Right lobe of liver (tissue), 6 donors: ENCODE data around the gene SEMA4A. TPM values are rescaled to one million over a fixed set of nuclear protein-coding genes. Genes with fewer than 3 reads are reported as not detected.

ENCODE experiments used
- ATAC-seq, 4 donors: fragments of 200-7000 bp; cut with Tn5 transposase; one replicate each; pipeline ENCODE4 v1.9.1; 2020; ENCODE audit warnings: mild to moderate bottlenecking in 4 of 4, moderate library complexity in 4 of 4
- DNase-seq, 3 donors: peaks; one replicate each; pipeline ENCODE4 v3.0.0-alpha.2; 2020
- H3K27ac ChIP-seq, 3 donors: fragments of 200-600 bp; one replicate each; pipeline ENCODE4 v1.8.0; 2022
- H3K27me3 ChIP-seq, 2 donors: fragments of 200-600 bp; one replicate each; pipeline ENCODE4 v1.8.0; 2022
- H3K36me3 ChIP-seq, 4 donors: fragments of 200-600 bp; sonication (generic) in 1 of 4; one replicate each; pipeline versions ENCODE4 v1.5.1 to v1.8.0; 2017 to 2022; ENCODE audit warnings: control low read depth in 1 of 4
- H3K4me1 ChIP-seq, 4 donors: fragments of 200-600 bp; sonication (generic) in 1 of 4; one replicate each; pipeline versions ENCODE4 v1.5.1 to v1.8.0; 2017 to 2022; ENCODE audit warnings: control low read depth in 1 of 4
- H3K4me3 ChIP-seq, 3 donors: fragments of 200-600 bp; one replicate each; pipeline ENCODE4 v1.8.0; 2022
- H3K9me3 ChIP-seq, 4 donors: fragments of 200-600 bp; sonication (generic) in 1 of 4; one replicate each; pipeline versions ENCODE4 v1.5.1 to v1.8.0; 2017 to 2022; ENCODE audit warnings: control low read depth in 1 of 4
- POLR2A ChIP-seq: fragments of 450-650 bp; IDR thresholded peaks from one replicate; pipeline ENCODE4 v1.6.1; 2017; ENCODE audit warnings: antibody characterized with exemption, mild to moderate bottlenecking
- WGBS: methylation state at CpG from one replicate; pipeline ENCODE4 v1.1.6; 2018; ENCODE audit warnings: low coverage, low lambda C conversion rate; ENCODE audit not compliant: insufficient coverage; ENCODE audit errors: missing lambda C conversion rate; 5-methylcytosine and 5-hydroxymethylcytosine counted together
- intact Hi-C, 2 donors: fragments of 100-400 bp; cut with DNase I; formaldehyde crosslinking; loops; one replicate each; pipeline versions ENCODE4 v1.11.2 to v1.14.1; 2022
- small RNA-seq, 2 experiments: library from RNA; depleted of rRNA; stranded (forward); fragments of <200 nt; gene quantifications; one replicate each; pipeline ENCODE3, GENCODE V24; 2016
- total RNA-seq, 6 experiments: library from RNA; depleted of rRNA in 2 of 6; stranded (reverse); fragments of >200 nt in 2 of 6; fragmentation: NEBNext Ultra II Directional in 3 of 6; extraction: Animal tissue kit (Norgen Biotek cat#: 25700) in 3 of 6; gene quantifications; one replicate each; pipeline versions ENCODE4 v1.1.0 to v1.2.4, GENCODE V29; 2016 to 2023
- TF ChIP-seq, protein P1 (sequence below), 4 donors: fragments of 200-600 bp in 3 of 4; fragments of 450-650 bp in 1 of 4; IDR thresholded peaks; one replicate each; pipeline versions ENCODE4 v1.5.1 to v1.8.0; 2016 to 2022; ENCODE audit warnings: antibody characterized with exemption in 4 of 4, mild to moderate bottlenecking in 2 of 4
- donor health status: DM: no; HTN: yes; CAD: no.
- donor health status: DM: no; HTN: no; CAD: no.
- donor health status: DM: no; HTN: no; CAD: no.
- donor health status: DM: no; HTN: yes; CAD: no.
- donor health status: DM: no; HTN: yes; CAD: no.

The SEMA4A gene
- total RNA-seq, 6 experiments from 2014 or later: 0.62 to 2.6 (median 1.3) TPM

- Histone ChIP-seq H3K36me3 (peaks cover 0 to 22% (median 6%) of the 10 kb centered on the region in 4 donors), H3K27ac (no peak overlapping the region), H3K4me3 (no peak overlapping the region), H3K4me1 (peaks cover 0 to 22% (median 12%) of the 10 kb centered on the region in 4 donors), H3K9me3 (no peaks in the 10 kb centered on the region), H3K27me3 (no peaks in the 10 kb centered on the region)
- WGBS: 100% methylated on average over 3 of the region's 13 CpGs
- TF ChIP-seq, protein P1, sequence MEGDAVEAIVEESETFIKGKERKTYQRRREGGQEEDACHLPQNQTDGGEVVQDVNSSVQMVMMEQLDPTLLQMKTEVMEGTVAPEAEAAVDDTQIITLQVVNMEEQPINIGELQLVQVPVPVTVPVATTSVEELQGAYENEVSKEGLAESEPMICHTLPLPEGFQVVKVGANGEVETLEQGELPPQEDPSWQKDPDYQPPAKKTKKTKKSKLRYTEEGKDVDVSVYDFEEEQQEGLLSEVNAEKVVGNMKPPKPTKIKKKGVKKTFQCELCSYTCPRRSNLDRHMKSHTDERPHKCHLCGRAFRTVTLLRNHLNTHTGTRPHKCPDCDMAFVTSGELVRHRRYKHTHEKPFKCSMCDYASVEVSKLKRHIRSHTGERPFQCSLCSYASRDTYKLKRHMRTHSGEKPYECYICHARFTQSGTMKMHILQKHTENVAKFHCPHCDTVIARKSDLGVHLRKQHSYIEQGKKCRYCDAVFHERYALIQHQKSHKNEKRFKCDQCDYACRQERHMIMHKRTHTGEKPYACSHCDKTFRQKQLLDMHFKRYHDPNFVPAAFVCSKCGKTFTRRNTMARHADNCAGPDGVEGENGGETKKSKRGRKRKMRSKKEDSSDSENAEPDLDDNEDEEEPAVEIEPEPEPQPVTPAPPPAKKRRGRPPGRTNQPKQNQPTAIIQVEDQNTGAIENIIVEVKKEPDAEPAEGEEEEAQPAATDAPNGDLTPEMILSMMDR (IDR thresholded peaks at IDR 0.05): no peak
- ATAC-seq (no peak), DNase-seq (no peak)
- intact Hi-C loops: no loop called here
Measured at GRCh38 chr1:156221986-156222692, 68.8 kb downstream of the SEMA4A start.

DNA sequence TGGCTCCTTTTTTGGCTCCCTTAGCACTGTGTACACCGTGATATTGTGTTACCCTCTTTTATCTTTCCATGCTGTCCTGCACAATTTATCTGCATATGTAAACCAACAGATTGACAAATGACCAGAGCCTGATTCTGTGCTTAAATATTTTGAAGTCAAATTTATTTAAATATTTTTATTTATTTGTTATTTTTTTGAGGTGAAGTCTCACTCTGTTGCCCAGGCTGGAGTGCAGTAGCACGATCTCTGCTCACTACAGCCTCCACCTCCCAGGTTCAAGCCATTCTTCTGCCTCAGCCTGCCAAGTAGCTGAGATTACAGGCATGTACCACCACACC lies 72.3 kb downstream of the SEMA4A start:
- H3K36me3 ChIP-seq: peaks cover 0 to 26% (median 6%) of the 10 kb centered on the region in 4 donors
- no peak for DNase-seq
- ATAC-seq: no peak
- peaks cover 0 to 7% (median 3%) of the 10 kb centered on the region in 4 donors for H3K4me1 ChIP-seq
- H3K9me3 ChIP-seq: no peaks in the 10 kb centered on the region
- H3K4me3 ChIP-seq: no peak overlapping the region
- 6% methylated on average over 2 of the region's 2 CpGs for WGBS
- H3K27ac ChIP-seq: peak overlapping the region in 1 of 3 donors; percentile 28
- intact Hi-C loops: loop anchor here (5.0 kb wide), 1 partner anchor 78 kb away; no protein-coding TSS in a partner anchor
- TF ChIP-seq POLR2A: no peak
- TF ChIP-seq, protein P1 (IDR thresholded peaks at IDR 0.05): no peak
- no peaks in the 10 kb centered on the region for H3K27me3 ChIP-seq

- intact Hi-C loops: loop anchor here (5.0 kb wide), 1 partner anchor 79 kb away; no protein-coding TSS in a partner anchor
- H3K27me3 ChIP-seq: no peaks in the 10 kb centered on the region
- H3K27ac ChIP-seq: peak overlapping the region in 1 of 3 donors; percentile 28
Measured at GRCh38 chr1:156226116-156226538, 72.7 kb downstream of the SEMA4A start.

GRCh38 chr1:156226782-156227181 lies 73.4 kb downstream of the SEMA4A start:
- no peaks in the 10 kb centered on the region for H3K27me3 ChIP-seq
- no peak overlapping the region for H3K4me3 ChIP-seq
- ATAC-seq: no peak
- H3K4me1 ChIP-seq: peaks cover 0 to 7% (median 3%) of the 10 kb centered on the region in 4 donors
- TF ChIP-seq, protein P1 (IDR thresholded peaks at IDR 0.05): no peak
- TF ChIP-seq POLR2A: no peak
- H3K36me3 ChIP-seq: peaks cover 0 to 20% (median under 1%) of the 10 kb centered on the region in 4 donors
- H3K9me3 ChIP-seq: no peaks in the 10 kb centered on the region
- 79% methylated on average over 2 of the region's 4 CpGs for WGBS
- intact Hi-C loops: loop anchor here (5.0 kb wide), 1 partner anchor 79 kb away; no protein-coding TSS in a partner anchor
- no peak for DNase-seq
- no peak overlapping the region for H3K27ac ChIP-seq

More at GRCh38 chr1:156226116-156226538, 72.7 kb downstream of the SEMA4A start:
- Histone ChIP-seq H3K4me3 (no peak overlapping the region), H3K4me1 (peaks cover 0 to 7% (median 3%) of the 10 kb centered on the region in 4 donors), H3K9me3 (no peaks in the 10 kb centered on the region), H3K36me3 (peaks cover 0 to 22% (median 4%) of the 10 kb centered on the region in 4 donors)
- DNase-seq (no peak), ATAC-seq (no peak)
- TF ChIP-seq POLR2A: no peak
- TF ChIP-seq, protein P1 (IDR thresholded peaks at IDR 0.05): no peak
- WGBS: 57% methylated on average over 1 of the region's 2 CpGs

Small RNA genes within 50 kb of the gene (small RNA-seq; reads per million reads assigned to genes)
- gene RF00568: 0 reads per million in 2 experiments

Other genes starting within 250 kb of the SEMA4A start
- gene RIT1, start 242.2 kb upstream of the SEMA4A start, total RNA-seq: 10 to 100 TPM in 3 of 6 experiments, 1 to 10 TPM in 3; 4.9 to 28.3 (median 11.3) TPM
- gene KHDC4, start 219.2 kb upstream of the SEMA4A start, total RNA-seq: 10 to 100 TPM; 14.1 to 19.0 (median 17.2) TPM
- gene RXFP4, start 211.9 kb upstream of the SEMA4A start, total RNA-seq: not detected
- gene ARHGEF2, start 175.0 kb upstream of the SEMA4A start, total RNA-seq: 10 to 100 TPM in 4 of 6 experiments, 1 to 10 TPM in 2; 7.9 to 23.8 (median 13.1) TPM
- gene SSR2, start 132.6 kb upstream of the SEMA4A start, total RNA-seq: 100 to 1,000 TPM in 4 of 6 experiments, 10 to 100 TPM in 2; 59.5 to 227 (median 103) TPM
- 10 to 100 TPM; 19.0 to 25.5 (median 21.0) TPM for gene UBQLN4, start 99.8 kb upstream of the SEMA4A start, total RNA-seq
- 10 to 100 TPM; 49.4 to 71.0 (median 60.3) TPM for gene LAMTOR2, start 98.8 kb upstream of the SEMA4A start, total RNA-seq
- gene RAB25, start 92.4 kb upstream of the SEMA4A start, total RNA-seq: 1 to 10 TPM in 2 of 6 experiments, under 1 TPM in 4; 0.40 to 3.2 (median 0.77) TPM
- 1 to 10 TPM in 1 of 6 experiments, under 1 TPM in 5; 0.35 to 1.4 (median 0.83) TPM for gene MEX3A, start 71.1 kb upstream of the SEMA4A start, total RNA-seq
- gene LMNA, start 38.9 kb upstream of the SEMA4A start, total RNA-seq: 100 to 1,000 TPM in 3 of 6 experiments, 10 to 100 TPM in 3; 79.4 to 129 (median 98.8) TPM
- 10 to 100 TPM; 19.1 to 30.5 (median 20.0) TPM for gene SLC25A44, start 40.5 kb downstream of the SEMA4A start, total RNA-seq
- 10 to 100 TPM; 21.8 to 33.8 (median 24.8) TPM for gene PMF1, start 59.4 kb downstream of the SEMA4A start, total RNA-seq
- 1 to 10 TPM in 3 of 6 experiments, under 1 TPM in 1, not detected in 2; 0.44 to 1.5 (median 1.2) TPM for gene BGLAP, start 88.6 kb downstream of the SEMA4A start, total RNA-seq
- gene PAQR6, start 94.5 kb downstream of the SEMA4A start, total RNA-seq: 1 to 10 TPM in 3 of 6 experiments, under 1 TPM in 3; 0.43 to 4.0 (median 1.1) TPM
- gene SMG5, start 129.2 kb downstream of the SEMA4A start, total RNA-seq: 10 to 100 TPM; 28.1 to 58.8 (median 48.2) TPM
- gene TMEM79, start 130.7 kb downstream of the SEMA4A start, total RNA-seq: 1 to 10 TPM in 4 of 6 experiments, under 1 TPM in 2; 0.55 to 2.1 (median 1.5) TPM
- gene GLMP, start 142.1 kb downstream of the SEMA4A start, total RNA-seq: 10 to 100 TPM; 34.7 to 72.0 (median 55.7) TPM
- gene VHLL, start 145.7 kb downstream of the SEMA4A start, total RNA-seq: not detected
- 100 to 1,000 TPM in 3 of 6 experiments, 10 to 100 TPM in 3; 79.3 to 179 (median 115) TPM for gene CCT3, start 184.7 kb downstream of the SEMA4A start, total RNA-seq
- gene TSACC, start 184.9 kb downstream of the SEMA4A start, total RNA-seq: 1 to 10 TPM in 2 of 6 experiments, under 1 TPM in 2, not detected in 2; 0.37 to 1.1 (median 0.99) TPM
- 1 to 10 TPM in 2 of 6 experiments, under 1 TPM in 2, not detected in 2; 0.42 to 1.6 (median 1.1) TPM for gene RHBG, start 215.6 kb downstream of the SEMA4A start, total RNA-seq